COLO668 (cell line): ENCODE results near the gene XK.
"Not testable (repeated sequence)": the region's sequence is repeated elsewhere in the genome, so short reads cannot be mapped to it uniquely, and the experiment has no call there.

Experiments
- DNase-seq: peaks from one replicate; lab custom pipeline; 2025; ENCODE audit not compliant: unreplicated experiment; lab: John Stamatoyannopoulos, UW

The XK gene

GRCh38 chrX:37753384-37753783 is 67.8 kb downstream of the XK start:
- no peak for DNase-seq

- DNase-seq = no peak
Measured at GRCh38 chrX:37754516-37754915, 68.9 kb downstream of the XK start.

- DNase-seq = no peak
Measured at GRCh38 chrX:37755025-37755424, 69.4 kb downstream of the XK start.

GRCh38 chrX:37757082-37757481 is 71.5 kb downstream of the XK start:
- no peak for DNase-seq

- no peak for DNase-seq
Measured at GRCh38 chrX:37759351-37759750, 73.8 kb downstream of the XK start.

- DNase-seq = peak; percentile 6
Measured at GRCh38 chrX:37759878-37760418, 74.4 kb downstream of the XK start.

- DNase-seq = no peak
Measured at GRCh38 chrX:37763400-37763799, 77.8 kb downstream of the XK start.

GRCh38 chrX:37765507-37765906 is 79.9 kb downstream of the XK start:
- no peak for DNase-seq

- no peak for DNase-seq
Measured at GRCh38 chrX:37767430-37767829, 81.8 kb downstream of the XK start.

GRCh38 chrX:37768866-37769265 is 83.3 kb downstream of the XK start:
- DNase-seq = not testable (repeated sequence)

- DNase-seq = no peak
Measured at GRCh38 chrX:37776283-37776986, 90.8 kb downstream of the XK start.

GRCh38 chrX:37776987-37777325 is 91.4 kb downstream of the XK start:
- DNase-seq = no peak

- DNase-seq = no peak
Measured at GRCh38 chrX:37779857-37780256, 94.3 kb downstream of the XK start, which contains the start of gene CYBB. Gene CYBB, plus strand, starts transcription at chrX:37780059. Its CDS starts 19 bp downstream, at chrX:37780078.

- no peak for DNase-seq
Measured at GRCh38 chrX:37781081-37781480, 95.5 kb downstream of the XK start.
